ENCODE data around the gene SYNE1.

Gene SYNE1

DNA sequence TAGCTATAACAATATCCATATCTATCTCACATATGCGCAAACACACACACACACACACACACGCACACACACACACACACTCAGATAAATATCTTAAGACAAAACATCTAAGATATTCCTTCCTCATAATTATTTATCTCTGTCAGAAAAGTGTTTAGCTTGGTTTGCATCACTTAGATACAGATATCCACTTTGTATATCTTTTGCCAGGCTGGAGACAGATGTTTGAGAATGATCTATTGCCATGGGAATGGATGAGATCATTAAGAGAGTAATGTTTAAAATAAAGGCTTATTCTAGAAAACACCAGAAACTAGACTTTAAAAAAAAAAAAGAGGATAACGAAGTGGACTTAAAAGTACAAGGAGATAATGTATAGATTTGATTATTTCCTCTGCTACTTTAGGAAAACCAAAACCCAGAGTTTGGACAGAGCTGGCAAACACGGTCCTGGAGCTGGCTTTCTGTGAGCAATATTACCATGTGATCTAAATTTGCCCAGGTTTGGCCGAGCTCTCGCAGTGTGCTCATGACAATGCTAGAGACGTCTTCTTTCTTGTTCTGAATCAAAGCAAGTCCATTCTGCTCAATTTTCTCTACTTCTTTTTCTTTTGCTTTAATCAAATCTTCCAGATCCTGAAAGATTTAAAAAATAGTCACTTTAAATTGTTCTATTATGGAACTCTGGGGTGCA, 411.8 kb downstream of the SYNE1 start:
- no peak for DNase-seq (ENCODE audit: low read depth in 1 of 2, low spot score in 1 of 2)
- H3K27ac ChIP-seq (replicated peaks) = no peak overlapping the region
- H3K27me3 ChIP-seq (ENCODE audit: insufficient read depth, poor library complexity, severe bottlenecking) = no peaks in the 10 kb centered on the region
- H3K4me3 ChIP-seq (replicated peaks; ENCODE audit: insufficient read depth, low read length) = no peak overlapping the region
- TF ChIP-seq POLR2AphosphoS5 (IDR thresholded peaks at IDR 0.05; ENCODE audit: low read depth) = no peak
- TF ChIP-seq SPI1 (IDR thresholded peaks at IDR 0.05; ENCODE audit: borderline replicate concordance, low read depth) = no peak
- TF ChIP-seq, protein P1, sequence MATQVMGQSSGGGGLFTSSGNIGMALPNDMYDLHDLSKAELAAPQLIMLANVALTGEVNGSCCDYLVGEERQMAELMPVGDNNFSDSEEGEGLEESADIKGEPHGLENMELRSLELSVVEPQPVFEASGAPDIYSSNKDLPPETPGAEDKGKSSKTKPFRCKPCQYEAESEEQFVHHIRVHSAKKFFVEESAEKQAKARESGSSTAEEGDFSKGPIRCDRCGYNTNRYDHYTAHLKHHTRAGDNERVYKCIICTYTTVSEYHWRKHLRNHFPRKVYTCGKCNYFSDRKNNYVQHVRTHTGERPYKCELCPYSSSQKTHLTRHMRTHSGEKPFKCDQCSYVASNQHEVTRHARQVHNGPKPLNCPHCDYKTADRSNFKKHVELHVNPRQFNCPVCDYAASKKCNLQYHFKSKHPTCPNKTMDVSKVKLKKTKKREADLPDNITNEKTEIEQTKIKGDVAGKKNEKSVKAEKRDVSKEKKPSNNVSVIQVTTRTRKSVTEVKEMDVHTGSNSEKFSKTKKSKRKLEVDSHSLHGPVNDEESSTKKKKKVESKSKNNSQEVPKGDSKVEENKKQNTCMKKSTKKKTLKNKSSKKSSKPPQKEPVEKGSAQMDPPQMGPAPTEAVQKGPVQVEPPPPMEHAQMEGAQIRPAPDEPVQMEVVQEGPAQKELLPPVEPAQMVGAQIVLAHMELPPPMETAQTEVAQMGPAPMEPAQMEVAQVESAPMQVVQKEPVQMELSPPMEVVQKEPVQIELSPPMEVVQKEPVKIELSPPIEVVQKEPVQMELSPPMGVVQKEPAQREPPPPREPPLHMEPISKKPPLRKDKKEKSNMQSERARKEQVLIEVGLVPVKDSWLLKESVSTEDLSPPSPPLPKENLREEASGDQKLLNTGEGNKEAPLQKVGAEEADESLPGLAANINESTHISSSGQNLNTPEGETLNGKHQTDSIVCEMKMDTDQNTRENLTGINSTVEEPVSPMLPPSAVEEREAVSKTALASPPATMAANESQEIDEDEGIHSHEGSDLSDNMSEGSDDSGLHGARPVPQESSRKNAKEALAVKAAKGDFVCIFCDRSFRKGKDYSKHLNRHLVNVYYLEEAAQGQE (IDR thresholded peaks at IDR 0.05; ENCODE audit: insufficient replicate concordance, low read depth) = no peak
- TF ChIP-seq, protein P2, sequence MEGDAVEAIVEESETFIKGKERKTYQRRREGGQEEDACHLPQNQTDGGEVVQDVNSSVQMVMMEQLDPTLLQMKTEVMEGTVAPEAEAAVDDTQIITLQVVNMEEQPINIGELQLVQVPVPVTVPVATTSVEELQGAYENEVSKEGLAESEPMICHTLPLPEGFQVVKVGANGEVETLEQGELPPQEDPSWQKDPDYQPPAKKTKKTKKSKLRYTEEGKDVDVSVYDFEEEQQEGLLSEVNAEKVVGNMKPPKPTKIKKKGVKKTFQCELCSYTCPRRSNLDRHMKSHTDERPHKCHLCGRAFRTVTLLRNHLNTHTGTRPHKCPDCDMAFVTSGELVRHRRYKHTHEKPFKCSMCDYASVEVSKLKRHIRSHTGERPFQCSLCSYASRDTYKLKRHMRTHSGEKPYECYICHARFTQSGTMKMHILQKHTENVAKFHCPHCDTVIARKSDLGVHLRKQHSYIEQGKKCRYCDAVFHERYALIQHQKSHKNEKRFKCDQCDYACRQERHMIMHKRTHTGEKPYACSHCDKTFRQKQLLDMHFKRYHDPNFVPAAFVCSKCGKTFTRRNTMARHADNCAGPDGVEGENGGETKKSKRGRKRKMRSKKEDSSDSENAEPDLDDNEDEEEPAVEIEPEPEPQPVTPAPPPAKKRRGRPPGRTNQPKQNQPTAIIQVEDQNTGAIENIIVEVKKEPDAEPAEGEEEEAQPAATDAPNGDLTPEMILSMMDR (IDR thresholded peaks at IDR 0.05; ENCODE audit: insufficient read depth, low read length) = no peak
- TF ChIP-seq GABPA (IDR thresholded peaks at IDR 0.05; ENCODE audit: low read depth) = no peak

DNA sequence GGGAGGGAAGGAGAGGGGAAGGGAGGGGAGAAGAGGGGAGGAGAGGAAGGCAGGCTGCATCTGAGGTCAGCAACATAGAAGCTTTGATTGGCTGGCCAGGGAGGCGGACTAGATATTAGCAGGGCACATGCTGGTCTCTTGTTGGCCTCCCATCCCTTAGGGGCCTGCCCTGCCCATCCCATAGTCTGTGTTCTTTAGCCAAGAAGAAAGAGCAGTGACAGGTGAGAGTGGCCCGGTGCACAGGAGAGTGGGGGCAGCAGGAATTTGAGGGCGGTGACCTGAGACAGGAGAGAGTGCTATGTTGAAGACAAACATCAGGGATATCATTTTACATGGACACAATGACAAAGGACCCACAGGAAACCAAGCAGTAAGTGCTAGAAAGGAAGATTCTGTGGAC, 413.5 kb downstream of the SYNE1 start:
- Histone ChIP-seq H3K4me3 (replicated peaks; ENCODE audit: insufficient read depth, low read length) (no peak overlapping the region), H3K27ac (replicated peaks) (no peak overlapping the region), H3K27me3 (ENCODE audit: insufficient read depth, poor library complexity, severe bottlenecking) (no peaks in the 10 kb centered on the region)
- TF ChIP-seq, protein P1 (IDR thresholded peaks at IDR 0.05; ENCODE audit: insufficient replicate concordance, low read depth) = no peak
- TF ChIP-seq, protein P2 (IDR thresholded peaks at IDR 0.05; ENCODE audit: insufficient read depth, low read length) = no peak
- no peak for TF ChIP-seq GABPA (IDR thresholded peaks at IDR 0.05; ENCODE audit: low read depth)
- TF ChIP-seq SPI1 (IDR thresholded peaks at IDR 0.05; ENCODE audit: borderline replicate concordance, low read depth) = no peak
- TF ChIP-seq POLR2AphosphoS5 (IDR thresholded peaks at IDR 0.05; ENCODE audit: low read depth) = no peak
- DNase-seq (ENCODE audit: low read depth in 1 of 2, low spot score in 1 of 2) = no peak

DNA sequence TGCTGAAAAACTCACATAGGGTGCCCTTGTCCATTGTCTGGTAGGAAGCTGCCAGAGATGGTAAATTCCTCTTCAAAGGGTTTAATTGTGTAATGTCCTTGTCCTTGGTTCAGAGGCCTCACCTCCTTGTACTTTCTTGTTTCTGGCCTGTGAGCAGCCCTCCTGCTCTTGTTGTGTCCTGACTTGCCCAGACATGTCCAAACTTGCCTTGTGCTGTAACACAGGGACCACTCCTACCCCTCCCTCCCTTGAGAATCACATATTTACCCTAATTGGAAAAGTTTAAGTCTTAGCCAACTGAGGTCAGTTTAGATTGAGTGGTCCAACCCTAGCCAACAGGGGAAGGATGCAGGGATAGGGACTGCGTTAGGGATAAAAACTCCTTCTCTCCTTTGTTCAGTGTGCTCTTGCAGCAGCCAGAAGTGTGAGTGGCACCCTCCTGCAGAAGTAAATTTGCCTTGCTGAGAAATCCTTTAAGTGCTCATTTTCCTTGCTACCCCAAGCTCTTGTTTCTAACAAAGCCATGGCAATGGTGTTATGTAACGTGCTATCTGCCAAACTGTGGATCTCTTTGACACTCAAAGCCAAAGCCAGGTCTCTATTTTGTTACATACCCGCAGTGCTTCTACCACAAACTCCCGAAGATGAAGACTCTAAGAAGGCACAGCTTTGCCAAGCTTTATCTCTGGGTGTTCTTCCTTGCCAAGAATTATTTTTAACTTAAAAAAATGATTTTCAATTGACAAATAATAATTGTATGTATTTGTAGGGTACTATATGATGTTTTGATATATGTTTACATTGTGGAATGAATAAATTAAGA, 415.1 kb downstream of the SYNE1 start:
- no peaks in the 10 kb centered on the region for H3K27me3 ChIP-seq (ENCODE audit: insufficient read depth, poor library complexity, severe bottlenecking)
- DNase-seq (ENCODE audit: low read depth in 1 of 2, low spot score in 1 of 2) = no peak
- no peak overlapping the region for H3K27ac ChIP-seq (replicated peaks)
- no peak overlapping the region for H3K4me3 ChIP-seq (replicated peaks; ENCODE audit: insufficient read depth, low read length)
- TF ChIP-seq GABPA (IDR thresholded peaks at IDR 0.05; ENCODE audit: low read depth) (no peak), POLR2AphosphoS5 (IDR thresholded peaks at IDR 0.05; ENCODE audit: low read depth) (no peak), SPI1 (IDR thresholded peaks at IDR 0.05; ENCODE audit: borderline replicate concordance, low read depth) (no peak)
- TF ChIP-seq, protein P1 (IDR thresholded peaks at IDR 0.05; ENCODE audit: insufficient replicate concordance, low read depth) = no peak
- TF ChIP-seq, protein P2 (IDR thresholded peaks at IDR 0.05; ENCODE audit: insufficient read depth, low read length) = no peak

Measured in HL-60 (cell line).